Bronchial epithelial cell (primary cell): ENCODE measurements around the gene F12. TPM values are rescaled to one million over a fixed set of nuclear protein-coding genes. Genes with fewer than 3 reads are reported as not detected.
A peak's percentile ranks its signal among the peaks of the same experiment; 100 is the strongest.
"Not testable (repeated sequence)": the region's sequence is repeated elsewhere in the genome, so short reads cannot be mapped to it uniquely, and the experiment has no call there.

Source experiments
- DNase-seq: peaks from one replicate; pipeline ENCODE4 v3.0.0-alpha.2; 2010; ENCODE audit warnings: low read depth
- FAIRE-seq: peaks from 2 replicates; lab custom pipeline; 2011; peaks lifted over from hg19 to GRCh38; lab: Jason Lieb, UNC
- H3K27me3 ChIP-seq: 2 replicates; pipeline ENCODE4 v1.5.1; 2011; ENCODE audit warnings: low read length; ENCODE audit not compliant: control insufficient read depth, insufficient read depth
- H3K36me3 ChIP-seq: 2 replicates; pipeline ENCODE4 v1.5.1; 2011; ENCODE audit warnings: low read length; ENCODE audit not compliant: control insufficient read depth, insufficient read depth
- H3K4me3 ChIP-seq: 2 replicates; pipeline ENCODE4 v1.5.1; 2011; ENCODE audit warnings: mild to moderate bottlenecking, low read depth, low read length, control low read depth
- total RNA-seq: library from RNA; depleted of rRNA; stranded (reverse); fragments of >200 nt; gene quantifications from 2 replicates; pipeline ENCODE4 v1.2.1, GENCODE V29; 2014
- TF ChIP-seq, protein P1 (sequence below): IDR thresholded peaks from 2 replicates; pipeline ENCODE4 v1.5.1; 2011; ENCODE audit warnings: mild to moderate bottlenecking, moderate library complexity, low read length, control low read depth, inconsistent platforms; ENCODE audit not compliant: insufficient read depth, severe bottlenecking

Gene F12
- total RNA-seq, 1 donor from 2014 or later = 7.9 TPM

DNA sequence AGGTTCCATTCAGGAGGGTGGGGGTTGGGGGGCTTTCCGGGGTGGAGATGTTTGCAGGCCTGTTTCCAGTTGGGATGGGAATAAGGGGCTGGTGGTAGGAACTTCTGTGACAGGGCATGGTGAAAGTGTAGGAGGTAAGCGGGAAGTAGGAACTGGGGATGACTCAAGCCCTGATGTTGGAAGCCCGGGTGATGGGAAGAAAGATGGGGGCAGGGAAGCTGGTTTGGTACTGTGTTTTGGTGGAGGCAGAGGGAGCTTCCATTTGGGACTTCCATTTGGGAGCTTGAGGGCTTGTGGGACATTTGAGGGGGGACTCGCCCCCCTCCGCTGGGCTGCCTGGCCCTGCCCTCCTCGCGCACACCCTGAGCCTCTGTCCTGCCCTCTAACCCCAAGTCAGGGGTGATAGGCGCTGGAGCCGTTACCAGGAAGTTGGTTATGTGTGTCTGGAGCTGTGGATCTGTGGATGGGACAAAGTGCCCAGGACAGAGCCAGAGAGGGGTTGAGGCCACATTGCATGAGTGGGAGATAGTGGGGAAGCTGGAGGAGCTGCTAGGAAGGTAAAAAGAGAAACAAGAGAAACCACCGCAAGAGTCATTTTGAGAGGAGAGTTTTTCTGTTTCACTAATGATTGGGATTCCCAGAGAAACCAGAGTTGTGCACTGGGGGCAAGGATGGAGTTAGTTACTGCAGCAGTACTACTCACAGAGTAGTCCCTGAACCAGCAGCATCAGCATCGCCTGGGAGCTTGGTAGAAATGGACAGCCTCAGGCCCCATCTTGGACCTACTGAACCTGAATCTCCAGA, 45.0 kb downstream of the F12 start:
- no peak overlapping the region for H3K4me3 ChIP-seq
- TF ChIP-seq, protein P1, sequence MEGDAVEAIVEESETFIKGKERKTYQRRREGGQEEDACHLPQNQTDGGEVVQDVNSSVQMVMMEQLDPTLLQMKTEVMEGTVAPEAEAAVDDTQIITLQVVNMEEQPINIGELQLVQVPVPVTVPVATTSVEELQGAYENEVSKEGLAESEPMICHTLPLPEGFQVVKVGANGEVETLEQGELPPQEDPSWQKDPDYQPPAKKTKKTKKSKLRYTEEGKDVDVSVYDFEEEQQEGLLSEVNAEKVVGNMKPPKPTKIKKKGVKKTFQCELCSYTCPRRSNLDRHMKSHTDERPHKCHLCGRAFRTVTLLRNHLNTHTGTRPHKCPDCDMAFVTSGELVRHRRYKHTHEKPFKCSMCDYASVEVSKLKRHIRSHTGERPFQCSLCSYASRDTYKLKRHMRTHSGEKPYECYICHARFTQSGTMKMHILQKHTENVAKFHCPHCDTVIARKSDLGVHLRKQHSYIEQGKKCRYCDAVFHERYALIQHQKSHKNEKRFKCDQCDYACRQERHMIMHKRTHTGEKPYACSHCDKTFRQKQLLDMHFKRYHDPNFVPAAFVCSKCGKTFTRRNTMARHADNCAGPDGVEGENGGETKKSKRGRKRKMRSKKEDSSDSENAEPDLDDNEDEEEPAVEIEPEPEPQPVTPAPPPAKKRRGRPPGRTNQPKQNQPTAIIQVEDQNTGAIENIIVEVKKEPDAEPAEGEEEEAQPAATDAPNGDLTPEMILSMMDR = no peak
- H3K36me3 ChIP-seq = no peaks in the 10 kb centered on the region
- peak; percentile 45 for DNase-seq
- H3K27me3 ChIP-seq = no peaks in the 10 kb centered on the region
- no peak for FAIRE-seq

DNA sequence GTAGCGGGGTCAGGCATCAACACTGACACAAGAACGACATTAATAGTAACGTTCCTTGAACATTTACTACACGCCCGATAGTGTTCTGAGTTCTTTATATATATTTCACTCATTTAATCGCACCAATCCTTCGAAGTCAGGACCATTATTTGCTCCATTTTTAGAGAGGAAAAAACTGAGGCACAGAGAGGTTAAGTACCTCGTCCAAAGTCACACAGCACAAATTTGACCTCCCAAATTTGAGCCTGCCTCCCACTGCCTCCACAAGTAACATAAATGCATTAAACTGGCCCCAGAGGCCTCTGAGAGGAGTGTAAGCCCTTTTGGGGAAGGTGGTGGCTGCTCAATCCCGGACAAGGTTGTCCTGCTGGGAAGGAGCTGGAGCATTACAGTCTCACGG, 45.8 kb downstream of the F12 start:
- FAIRE-seq = no peak
- TF ChIP-seq, protein P1 = no peak
- Histone ChIP-seq H3K27me3 (no peaks in the 10 kb centered on the region), H3K36me3 (no peaks in the 10 kb centered on the region), H3K4me3 (peak overlapping the region; percentile 40)
- no peak for DNase-seq

DNA sequence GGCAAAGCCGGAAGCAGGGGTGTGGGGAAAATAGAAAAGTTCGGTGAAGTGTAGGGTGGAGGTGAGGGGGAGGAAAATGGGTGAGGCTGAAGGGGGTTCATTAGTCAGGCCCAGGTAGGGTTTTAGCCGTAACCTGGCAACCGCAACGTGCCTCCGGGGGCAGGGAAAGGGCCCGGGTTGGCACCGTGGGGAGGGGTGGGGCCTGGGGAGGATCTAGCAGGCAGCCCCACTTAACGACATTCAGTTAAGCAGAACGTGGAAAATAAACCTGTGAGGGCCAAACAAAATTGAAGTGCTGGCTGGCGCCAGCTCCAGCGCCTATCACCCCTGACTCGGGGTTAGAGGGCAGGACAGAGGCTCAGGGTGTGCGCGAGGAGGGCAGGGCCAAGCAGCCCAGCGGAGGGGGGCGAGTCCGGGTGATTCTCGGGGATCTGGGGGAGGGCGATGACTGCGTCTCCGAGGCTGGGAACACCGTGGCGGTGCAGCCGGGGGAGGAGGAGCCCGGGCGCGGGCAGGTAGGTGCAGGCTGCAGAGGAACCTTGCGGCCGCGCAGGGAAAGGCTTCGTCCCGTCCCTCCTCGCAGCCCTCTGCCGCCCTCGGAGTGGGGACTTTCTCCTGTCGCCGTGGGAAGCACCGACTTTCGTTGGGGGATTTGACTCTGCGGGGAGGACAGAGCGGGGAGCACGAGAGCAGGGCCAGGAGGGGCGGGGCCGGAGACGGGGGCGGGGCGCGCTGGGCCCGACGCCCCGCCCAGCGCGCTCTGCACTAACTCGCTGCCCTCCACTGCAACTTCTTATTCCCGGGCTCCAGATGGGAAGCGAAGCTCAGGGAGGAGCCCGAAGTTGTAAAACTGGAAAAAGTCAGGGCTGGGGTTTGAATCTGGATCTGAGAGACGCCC, 46.5 kb downstream of the F12 start:
- TF ChIP-seq, protein P1 = no peak
- no peaks in the 10 kb centered on the region for H3K27me3 ChIP-seq
- peak overlapping the region; percentile 40 for H3K4me3 ChIP-seq
- DNase-seq (peak; percentile 63), FAIRE-seq (no peak)
- no peaks in the 10 kb centered on the region for H3K36me3 ChIP-seq

DNA sequence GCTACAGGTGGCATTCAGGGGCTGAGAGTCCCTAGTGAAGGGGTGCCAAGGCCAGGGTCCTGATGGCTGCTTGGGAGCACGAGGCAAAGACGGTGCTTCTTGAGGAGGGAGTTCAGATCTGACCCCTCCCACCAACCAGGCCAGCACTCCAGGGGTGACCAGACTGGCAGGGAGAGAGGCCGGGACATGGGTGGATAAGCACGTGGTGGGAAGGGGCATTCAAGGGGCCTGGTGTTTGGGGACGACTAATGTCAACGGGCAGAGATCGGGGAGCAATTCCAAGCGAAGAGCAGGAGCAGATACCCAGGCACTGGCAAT, 47.1 kb downstream of the F12 start:
- TF ChIP-seq, protein P1 = no peak
- no peak for FAIRE-seq
- Histone ChIP-seq H3K27me3 (no peaks in the 10 kb centered on the region), H3K4me3 (no peak overlapping the region), H3K36me3 (no peaks in the 10 kb centered on the region)
- no peak for DNase-seq

DNA sequence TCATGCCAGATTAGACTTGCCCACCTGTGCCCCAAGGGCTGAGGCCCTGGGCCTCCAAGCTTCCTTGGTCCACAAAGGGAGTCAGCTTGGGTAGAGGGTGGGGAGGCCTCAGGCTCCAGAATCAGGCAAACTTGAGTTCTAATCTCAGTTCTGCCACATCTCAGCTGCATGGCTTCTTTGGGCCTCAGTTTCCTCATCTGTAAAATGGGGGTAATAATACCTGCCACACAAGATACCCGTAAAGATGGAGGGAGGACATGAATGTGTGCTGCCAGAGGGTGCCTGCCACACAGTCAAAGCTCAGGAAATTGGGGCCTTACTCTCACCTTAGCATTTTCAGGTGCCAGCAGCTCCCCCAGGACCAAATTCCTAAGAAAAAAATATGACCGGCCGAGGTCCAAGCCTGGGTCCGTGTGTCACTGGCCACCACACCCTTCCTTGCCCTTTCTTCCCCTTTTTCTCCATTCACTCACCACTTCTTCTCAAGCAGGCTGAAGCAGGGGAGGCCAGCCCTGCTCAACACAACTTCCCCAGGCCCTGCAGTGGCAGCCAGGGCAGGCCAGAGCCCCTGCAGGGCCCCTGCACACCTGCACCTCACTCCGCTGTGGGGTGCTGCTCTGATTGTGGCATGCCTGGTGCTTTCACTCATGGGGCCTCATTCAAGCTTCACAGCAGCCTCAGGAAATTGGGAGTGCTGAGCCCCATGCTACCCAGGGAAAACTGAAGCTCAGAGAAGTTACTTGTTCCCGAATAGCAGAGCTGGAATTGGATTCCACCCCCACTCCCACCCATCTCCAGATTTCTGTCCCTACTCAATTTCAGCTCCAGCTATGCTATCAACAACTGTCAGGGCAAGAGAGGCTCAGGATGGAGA, 47.7 kb downstream of the F12 start:
- TF ChIP-seq, protein P1 = no peak
- DNase-seq = no peak
- Histone ChIP-seq H3K36me3 (no peaks in the 10 kb centered on the region), H3K27me3 (no peaks in the 10 kb centered on the region), H3K4me3 (no peak overlapping the region)
- no peak for FAIRE-seq

DNA sequence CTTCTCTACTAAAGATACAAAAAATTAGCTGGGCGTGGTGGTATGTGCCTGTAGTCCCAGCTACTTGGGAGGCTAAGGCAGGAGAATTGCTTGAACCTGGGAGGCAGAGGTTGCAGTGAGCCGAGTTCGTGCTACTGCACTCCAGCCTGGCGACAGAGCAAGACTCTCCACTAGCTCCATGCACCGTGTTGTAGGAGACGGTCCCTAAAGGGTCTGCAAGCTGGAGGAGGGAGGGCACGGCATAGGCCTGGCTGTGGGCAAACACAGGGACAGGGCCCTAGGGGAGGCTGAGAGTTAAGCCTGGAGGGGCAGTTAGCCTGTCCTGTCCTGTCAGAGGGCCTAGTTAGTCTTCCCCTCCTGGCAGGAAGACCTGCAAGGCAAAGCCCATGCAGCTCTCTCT, 48.6 kb downstream of the F12 start:
- not testable (repeated sequence) for DNase-seq, H3K27me3 ChIP-seq, H3K4me3 ChIP-seq, FAIRE-seq, H3K36me3 ChIP-seq
